Immature natural killer cell (primary cell): ENCODE data around the gene PRKCB. TPM values are rescaled to one million over a fixed set of nuclear protein-coding genes. Genes with fewer than 3 reads are reported as not detected.
"Not testable (repeated sequence)": the region's sequence is repeated elsewhere in the genome, so short reads cannot be mapped to it uniquely, and the experiment has no call there.

Source experiments
- DNase-seq, 3 donors: peaks; one replicate each; pipeline ENCODE4 v3.0.0; 2022; ENCODE audit warnings: mixed read lengths in 1 of 3
- H3K27ac Mint-ChIP-seq, 6 donors: one replicate each; pipeline ENCODE4 v1.8.0; 2020; ENCODE audit warnings: mixed read lengths in 6 of 6, mild to moderate bottlenecking in 5 of 6, inconsistent platforms in 4 of 6, moderate library complexity in 3 of 6
- H3K27me3 Mint-ChIP-seq, 3 donors: one replicate each; pipeline ENCODE4 v1.8.0; 2020 to 2021; ENCODE audit warnings: low read depth in 3 of 3, mild to moderate bottlenecking in 3 of 3, mixed read lengths in 3 of 3, moderate library complexity in 3 of 3, inconsistent platforms in 1 of 3
- H3K36me3 Mint-ChIP-seq, 3 donors: one replicate each; pipeline ENCODE4 v1.8.0; 2020; ENCODE audit warnings: mixed read lengths in 3 of 3, inconsistent platforms in 2 of 3, mild to moderate bottlenecking in 2 of 3
- H3K4me1 Mint-ChIP-seq, 2 donors: one replicate each; pipeline ENCODE4 v1.8.0; 2020; ENCODE audit warnings: inconsistent platforms in 2 of 2, mild to moderate bottlenecking in 2 of 2, mixed read lengths in 2 of 2, moderate library complexity in 1 of 2
- H3K4me3 Mint-ChIP-seq, 5 donors: one replicate each; pipeline ENCODE4 v1.8.0; 2020; ENCODE audit warnings: mild to moderate bottlenecking in 5 of 5, mixed read lengths in 5 of 5, inconsistent platforms in 3 of 5, moderate library complexity in 3 of 5
- H3K9me3 Mint-ChIP-seq, 6 donors: one replicate each; pipeline ENCODE4 v1.8.0; 2020; ENCODE audit warnings: mild to moderate bottlenecking in 6 of 6, mixed read lengths in 6 of 6, inconsistent platforms in 4 of 6, moderate library complexity in 3 of 6
- polyA plus RNA-seq, 3 donors: library from polyadenylated mRNA; unstranded; fragments of 300-500 nt; fragmentation: Illumina TruSeq; gene quantifications; one replicate each; pipeline ENCODE4 v1.2.3, GENCODE V29; 2021

The PRKCB gene
- polyA plus RNA-seq, 3 donors from 2014 or later: 78.7 to 110 (median 104) TPM

DNA sequence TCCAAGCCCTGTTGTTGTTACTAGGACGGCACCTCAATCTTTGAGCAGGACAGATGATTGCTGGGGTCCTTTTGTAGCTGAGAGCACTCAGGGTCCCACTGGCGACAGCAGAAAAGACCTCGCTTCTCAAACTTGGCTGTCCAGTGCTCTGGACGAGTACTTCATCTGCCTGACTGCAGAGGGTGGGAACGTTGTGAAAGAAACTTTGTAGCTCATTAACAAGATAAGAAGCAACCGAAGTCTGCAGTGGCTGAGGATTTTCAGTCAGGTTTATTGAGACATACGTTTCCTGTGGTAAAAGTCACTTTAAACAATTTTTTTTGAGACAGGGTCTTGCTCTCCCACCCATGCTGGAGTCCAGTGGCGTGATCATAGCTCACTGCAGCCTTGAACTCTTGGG, 191.7 kb downstream of the PRKCB start:
- DNase-seq: no peak
- H3K36me3 Mint-ChIP-seq: no peaks in the 10 kb centered on the region
- no peak overlapping the region for H3K27ac Mint-ChIP-seq
- no peaks in the 10 kb centered on the region for H3K9me3 Mint-ChIP-seq
- H3K4me3 Mint-ChIP-seq: no peak overlapping the region
- H3K27me3 Mint-ChIP-seq: peaks cover 0 to 2% (median 0%) of the 10 kb centered on the region in 3 donors
- H3K4me1 Mint-ChIP-seq: peaks cover 41 to 62% of the 10 kb centered on the region in 2 donors

GRCh38 chr16:24029841-24030240, 194.1 kb downstream of the PRKCB start:
- H3K27ac Mint-ChIP-seq: peak overlapping the region in 4 of 6 donors; percentile 55 to 62 (median 60)
- not testable (repeated sequence) for DNase-seq, H3K27me3 Mint-ChIP-seq, H3K4me3 Mint-ChIP-seq, H3K9me3 Mint-ChIP-seq
- peaks cover 9 to 11% (median 10%) of the 10 kb centered on the region in 3 donors for H3K36me3 Mint-ChIP-seq
- H3K4me1 Mint-ChIP-seq: peaks cover 63 to 75% of the 10 kb centered on the region in 2 donors

DNA sequence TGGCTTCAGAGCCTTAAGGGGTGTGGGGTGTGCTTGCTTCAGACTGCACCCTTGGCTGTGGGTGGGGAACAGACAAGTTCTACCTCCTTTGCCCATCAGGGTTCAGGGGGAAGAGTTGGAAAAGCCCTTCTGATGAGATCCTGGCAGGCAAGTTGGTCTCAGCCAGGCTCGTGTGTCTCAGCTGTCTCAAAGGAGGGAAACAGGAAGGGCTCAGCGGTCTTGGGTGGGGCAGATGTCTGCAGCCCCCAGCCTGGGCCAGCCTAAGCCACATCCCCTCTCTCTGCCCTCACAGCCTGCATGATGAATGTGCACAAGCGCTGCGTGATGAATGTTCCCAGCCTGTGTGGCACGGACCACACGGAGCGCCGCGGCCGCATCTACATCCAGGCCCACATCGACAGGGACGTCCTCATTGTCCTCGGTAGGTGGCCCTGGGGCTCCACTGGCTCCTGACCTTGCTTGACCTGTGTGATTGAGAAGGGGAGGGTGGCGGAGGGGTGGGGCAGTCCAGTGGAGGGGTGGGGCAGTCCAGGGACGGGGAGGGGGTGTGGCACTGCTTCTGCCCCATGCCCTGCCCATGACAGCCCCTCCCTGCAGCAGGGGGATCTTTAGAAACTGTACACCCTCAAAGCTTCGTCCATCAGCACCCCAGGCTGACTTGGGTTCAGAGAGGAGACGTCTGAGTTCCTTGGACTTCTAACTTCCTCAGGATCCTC, 199.5 kb downstream of the PRKCB start:
- Mint-ChIP-seq H3K27me3 (peaks cover 1 to 2% (median 2%) of the 10 kb centered on the region in 3 donors), H3K4me3 (peak overlapping the region; percentile 79 to 89 (median 84)), H3K4me1 (peaks cover 63 to 83% of the 10 kb centered on the region in 2 donors), H3K27ac (peak overlapping the region; percentile 61 to 95 (median 84)), H3K36me3 (peaks cover 15 to 23% (median 20%) of the 10 kb centered on the region in 3 donors), H3K9me3 (peaks cover 0 to 1% (median 0%) of the 10 kb centered on the region in 6 donors)
- DNase-seq: peak; percentile 60 to 64 (median 61)

DNA sequence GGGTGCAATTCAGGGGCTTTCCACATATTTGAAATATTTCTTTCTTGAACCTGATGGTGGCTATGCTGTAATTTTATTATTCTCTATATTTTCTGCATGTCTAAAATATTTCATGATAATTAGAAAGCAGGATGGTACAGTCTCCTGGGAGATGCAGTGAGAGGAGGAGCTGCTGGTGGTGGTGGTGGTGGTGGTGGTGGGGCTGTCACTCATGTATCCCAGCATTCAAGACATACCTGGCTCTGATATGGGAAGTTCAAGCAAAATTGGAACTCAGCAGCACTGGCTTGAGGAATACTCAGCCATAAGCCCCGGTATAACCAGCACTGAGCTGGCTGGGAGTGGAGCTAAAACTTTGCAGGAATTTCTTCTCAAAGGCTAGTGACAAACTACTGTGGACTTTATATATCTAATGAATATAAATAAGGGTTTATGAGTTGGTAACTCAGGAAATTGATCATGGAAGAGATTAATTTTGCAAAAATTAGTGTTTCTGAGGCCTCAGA, 200.3 kb downstream of the PRKCB start:
- H3K4me3 Mint-ChIP-seq: peak overlapping the region; percentile 79 to 89 (median 84)
- DNase-seq: no peak
- peaks cover 0 to 1% (median 0%) of the 10 kb centered on the region in 6 donors for H3K9me3 Mint-ChIP-seq
- peaks cover 59 to 75% of the 10 kb centered on the region in 2 donors for H3K4me1 Mint-ChIP-seq
- H3K36me3 Mint-ChIP-seq: peaks cover 16 to 24% (median 22%) of the 10 kb centered on the region in 3 donors
- H3K27ac Mint-ChIP-seq: peak overlapping the region; percentile 43 to 85 (median 74)
- peaks cover 1 to 2% (median 2%) of the 10 kb centered on the region in 3 donors for H3K27me3 Mint-ChIP-seq

GRCh38 chr16:24036614-24037013, 200.8 kb downstream of the PRKCB start:
- Mint-ChIP-seq H3K27me3 (peaks cover 0 to 2% (median 1%) of the 10 kb centered on the region in 3 donors), H3K4me3 (peak overlapping the region; percentile 73 to 84 (median 79)), H3K36me3 (peaks cover 16 to 24% (median 22%) of the 10 kb centered on the region in 3 donors), H3K27ac (peak overlapping the region; percentile 23 to 85 (median 70)), H3K4me1 (peaks cover 55 to 75% of the 10 kb centered on the region in 2 donors), H3K9me3 (peaks cover 0 to 1% (median 0%) of the 10 kb centered on the region in 6 donors)
- DNase-seq: peak; percentile 31 to 38 (median 37)

GRCh38 chr16:24037335-24037734, 201.6 kb downstream of the PRKCB start:
- peaks cover 55 to 75% of the 10 kb centered on the region in 2 donors for H3K4me1 Mint-ChIP-seq
- H3K36me3 Mint-ChIP-seq: peaks cover 16 to 24% (median 22%) of the 10 kb centered on the region in 3 donors
- peak overlapping the region in 1 of 6 donors; percentile 40 for H3K27ac Mint-ChIP-seq

DNA sequence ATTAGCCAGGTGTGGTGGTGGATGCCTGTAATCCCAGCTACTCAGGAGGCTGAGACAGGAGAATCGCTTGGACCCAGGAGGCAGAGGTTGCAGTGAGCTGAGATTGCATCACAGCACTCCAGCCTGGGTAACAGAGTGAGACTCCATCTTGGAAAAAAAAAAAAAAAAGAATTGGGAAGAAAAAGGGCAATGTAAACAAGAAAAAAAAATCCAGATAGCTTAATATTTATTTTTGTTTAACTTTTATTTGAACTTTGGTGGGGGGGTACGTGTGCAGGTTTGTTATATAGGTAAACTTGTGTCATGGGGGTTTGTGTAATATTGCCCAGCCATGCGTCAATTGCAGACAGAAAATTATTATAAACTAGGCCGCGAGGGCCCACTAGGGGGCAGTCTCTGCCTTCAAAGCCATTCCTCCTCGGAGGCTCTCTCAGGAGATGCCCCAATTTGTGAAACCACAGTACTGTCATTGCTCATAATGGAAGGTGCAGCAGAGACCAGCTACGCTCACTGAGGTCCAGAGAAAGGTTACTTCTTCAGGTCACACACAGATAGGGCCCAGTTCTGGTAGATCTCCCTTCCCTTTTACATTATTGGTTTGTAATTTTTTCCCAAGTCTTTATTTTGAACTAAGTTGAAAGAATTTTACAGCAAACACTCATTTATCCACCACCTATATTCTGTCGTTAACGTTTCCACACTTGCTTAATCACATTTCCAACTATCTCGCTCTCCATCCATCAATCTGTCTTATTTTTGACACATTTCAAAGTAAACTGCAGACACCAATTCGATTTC, 206.2 kb downstream of the PRKCB start:
- H3K9me3 Mint-ChIP-seq: no peaks in the 10 kb centered on the region
- peak; percentile 65 to 79 (median 72) for DNase-seq
- H3K27ac Mint-ChIP-seq: peak overlapping the region in 2 of 6 donors; percentile 32 to 81
- peaks cover 18 to 60% of the 10 kb centered on the region in 2 donors for H3K4me1 Mint-ChIP-seq
- peaks cover 0 to 3% (median 2%) of the 10 kb centered on the region in 3 donors for H3K27me3 Mint-ChIP-seq
- H3K4me3 Mint-ChIP-seq: no peak overlapping the region
- H3K36me3 Mint-ChIP-seq: peaks cover 10 to 18% (median 16%) of the 10 kb centered on the region in 3 donors

More at GRCh38 chr16:24037335-24037734, 201.6 kb downstream of the PRKCB start:
- Mint-ChIP-seq H3K9me3 (peaks cover 0 to 1% (median 0%) of the 10 kb centered on the region in 6 donors), H3K4me3 (no peak overlapping the region), H3K27me3 (peaks cover 0 to 2% (median 1%) of the 10 kb centered on the region in 3 donors)
- DNase-seq: no peak

DNA sequence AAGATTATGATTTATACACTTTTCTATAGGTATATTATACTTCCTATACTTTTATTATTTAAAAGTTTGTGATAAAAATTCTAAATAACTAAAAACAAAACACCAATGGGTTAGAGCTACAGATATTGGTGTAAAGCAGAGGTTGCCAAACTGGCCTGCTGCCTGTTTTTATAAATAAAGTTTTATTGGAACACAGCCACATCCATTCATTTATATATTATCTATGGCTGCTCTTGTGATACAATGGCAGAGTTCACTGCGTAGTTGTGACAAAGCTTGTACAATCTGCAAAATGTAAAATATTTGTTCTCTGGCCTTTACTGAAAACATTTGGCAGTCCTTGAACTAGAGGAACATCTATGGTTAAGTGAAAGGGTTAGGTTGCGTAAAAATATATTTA, 208.7 kb downstream of the PRKCB start:
- peak overlapping the region in 2 of 6 donors; percentile 16 to 27 for H3K27ac Mint-ChIP-seq
- peaks cover 0 to 3% (median 2%) of the 10 kb centered on the region in 3 donors for H3K27me3 Mint-ChIP-seq
- DNase-seq: no peak
- no peaks in the 10 kb centered on the region for H3K9me3 Mint-ChIP-seq
- H3K4me1 Mint-ChIP-seq: peaks cover 30 to 62% of the 10 kb centered on the region in 2 donors
- no peak overlapping the region for H3K4me3 Mint-ChIP-seq
- H3K36me3 Mint-ChIP-seq: peaks cover 8 to 15% (median 8%) of the 10 kb centered on the region in 3 donors

- Mint-ChIP-seq H3K4me1 (peaks cover 33 to 74% of the 10 kb centered on the region in 2 donors), H3K36me3 (peaks cover 3 to 14% (median 11%) of the 10 kb centered on the region in 3 donors), H3K27ac (peak overlapping the region in 2 of 6 donors; percentile 10 to 22), H3K9me3 (no peaks in the 10 kb centered on the region), H3K27me3 (peaks cover 0 to 3% (median 2%) of the 10 kb centered on the region in 3 donors), H3K4me3 (no peak overlapping the region)
- DNase-seq: no peak
Measured at GRCh38 chr16:24045641-24046040, 209.9 kb downstream of the PRKCB start.

DNA sequence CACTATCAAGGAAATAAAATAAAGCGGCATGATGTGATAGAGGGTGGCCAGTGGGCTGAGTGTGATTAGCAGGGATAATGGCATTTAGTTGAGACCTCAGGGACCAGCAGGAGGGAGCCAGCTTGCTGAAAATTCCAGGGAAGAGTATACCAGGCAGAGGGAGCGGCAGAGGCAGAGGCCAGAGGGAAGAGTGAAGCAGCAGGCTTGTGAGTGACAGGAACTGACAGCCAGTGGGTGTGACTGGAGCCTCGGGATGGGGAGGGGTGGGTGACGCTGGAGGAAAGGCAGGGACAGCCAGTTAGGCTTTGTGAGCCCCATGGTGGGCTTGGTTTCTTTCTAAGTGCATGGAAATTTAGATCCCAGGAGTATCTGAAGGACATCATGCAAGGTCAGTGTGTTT, 210.7 kb downstream of the PRKCB start:
- H3K27ac Mint-ChIP-seq: peak overlapping the region in 2 of 6 donors; percentile 1 to 57
- H3K27me3 Mint-ChIP-seq: peaks cover 0 to 3% (median 2%) of the 10 kb centered on the region in 3 donors
- H3K4me1 Mint-ChIP-seq: peaks cover 39 to 78% of the 10 kb centered on the region in 2 donors
- H3K36me3 Mint-ChIP-seq: peaks cover 3 to 20% (median 16%) of the 10 kb centered on the region in 3 donors
- DNase-seq: no peak
- no peak overlapping the region for H3K4me3 Mint-ChIP-seq
- no peaks in the 10 kb centered on the region for H3K9me3 Mint-ChIP-seq

GRCh38 chr16:24049113-24049512, 213.3 kb downstream of the PRKCB start:
- Mint-ChIP-seq H3K36me3 (peaks cover 3 to 17% (median 16%) of the 10 kb centered on the region in 3 donors), H3K4me1 (peaks cover 28 to 64% of the 10 kb centered on the region in 2 donors), H3K27ac (peak overlapping the region in 3 of 6 donors; percentile 76 to 93 (median 86)), H3K27me3 (peaks cover 0 to 3% (median 2%) of the 10 kb centered on the region in 3 donors), H3K9me3 (no peaks in the 10 kb centered on the region), H3K4me3 (peak overlapping the region in 2 of 5 donors; percentile 10 to 68)
- DNase-seq: no peak

DNA sequence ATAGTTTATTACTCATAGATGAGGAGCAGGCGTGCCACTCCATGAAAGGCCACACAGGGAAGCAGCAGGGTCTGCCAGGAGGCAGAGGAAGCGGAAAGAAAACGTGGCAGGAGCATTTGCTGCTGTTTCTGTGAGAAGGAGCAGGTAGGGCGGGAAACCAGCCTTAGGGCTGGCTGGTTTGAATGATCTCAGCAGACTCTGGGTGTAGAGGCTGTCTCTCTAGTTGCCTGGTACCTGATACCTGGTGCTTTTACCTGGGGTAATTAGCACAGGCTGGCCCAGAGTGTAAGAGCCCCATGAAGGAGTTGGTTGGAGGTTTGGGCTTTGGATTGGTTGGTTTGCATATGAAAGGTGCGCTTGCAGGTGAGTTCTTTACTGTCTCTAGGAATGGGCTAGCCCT, 215.3 kb downstream of the PRKCB start:
- DNase-seq: no peak
- peaks cover under 1 to 2% (median 2%) of the 10 kb centered on the region in 3 donors for H3K27me3 Mint-ChIP-seq
- peaks cover 0 to 17% (median 11%) of the 10 kb centered on the region in 3 donors for H3K36me3 Mint-ChIP-seq
- peaks cover 34 to 68% of the 10 kb centered on the region in 2 donors for H3K4me1 Mint-ChIP-seq
- no peaks in the 10 kb centered on the region for H3K9me3 Mint-ChIP-seq
- peak overlapping the region in 2 of 6 donors; percentile 26 to 48 for H3K27ac Mint-ChIP-seq
- H3K4me3 Mint-ChIP-seq: no peak overlapping the region
